Ishikawa (cell line): Measurements from ENCODE around the gene FARS2.

Experiments
- CEBPB ChIP-seq: IDR thresholded peaks from 2 replicates; pipeline ENCODE4 v1.6.1; 2012
- EGR1 ChIP-seq: IDR thresholded peaks from 2 replicates; pipeline ENCODE4 v1.6.1; 2012
- EP300 ChIP-seq: IDR thresholded peaks from 2 replicates; pipeline ENCODE4 v1.6.1; 2012; ENCODE audit warnings: borderline replicate concordance
- FOXM1 ChIP-seq: IDR thresholded peaks from 2 replicates; pipeline ENCODE4 v1.6.1; 2012; ENCODE audit warnings: low read depth, borderline replicate concordance
- RAD21 ChIP-seq: IDR thresholded peaks from 2 replicates; pipeline ENCODE4 v1.6.1; 2012; ENCODE audit warnings: low read depth
- REST ChIP-seq: IDR thresholded peaks from 2 replicates; pipeline ENCODE4 v1.6.1; 2012; ENCODE audit warnings: low read depth, mild to moderate bottlenecking
- YY1 ChIP-seq: IDR thresholded peaks from 2 replicates; pipeline ENCODE4 v1.6.1; 2012; ENCODE audit warnings: low read depth

DNA sequence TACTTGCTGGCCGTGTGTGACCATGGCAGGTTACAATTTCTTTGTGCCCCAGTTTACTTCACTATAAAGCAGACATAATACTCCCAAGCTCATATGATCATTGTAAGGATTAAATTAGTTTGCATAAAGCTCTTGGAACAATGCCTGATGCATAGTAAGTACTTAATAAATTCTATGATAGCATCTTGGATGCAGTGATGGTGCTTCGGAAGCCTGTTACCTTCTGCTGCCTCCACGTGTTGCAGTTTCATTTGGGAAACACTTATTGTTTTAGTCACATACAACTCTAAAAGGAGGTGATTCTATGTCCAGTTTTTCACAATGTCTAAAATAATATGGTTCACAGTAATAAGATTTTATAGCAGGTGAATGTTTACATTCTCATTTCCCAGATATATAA lies 401.5 kb downstream of the FARS2 start:
- TF ChIP-seq FOXM1, result no peak
- TF ChIP-seq REST, result no peak
- TF ChIP-seq RAD21, result no peak
- TF ChIP-seq CEBPB, result no peak
- TF ChIP-seq EGR1, result no peak
- TF ChIP-seq YY1, result no peak
- TF ChIP-seq EP300, result no peak
